ENCODE results near the gene NCAM2.

- TF ChIP-seq, protein P1, sequence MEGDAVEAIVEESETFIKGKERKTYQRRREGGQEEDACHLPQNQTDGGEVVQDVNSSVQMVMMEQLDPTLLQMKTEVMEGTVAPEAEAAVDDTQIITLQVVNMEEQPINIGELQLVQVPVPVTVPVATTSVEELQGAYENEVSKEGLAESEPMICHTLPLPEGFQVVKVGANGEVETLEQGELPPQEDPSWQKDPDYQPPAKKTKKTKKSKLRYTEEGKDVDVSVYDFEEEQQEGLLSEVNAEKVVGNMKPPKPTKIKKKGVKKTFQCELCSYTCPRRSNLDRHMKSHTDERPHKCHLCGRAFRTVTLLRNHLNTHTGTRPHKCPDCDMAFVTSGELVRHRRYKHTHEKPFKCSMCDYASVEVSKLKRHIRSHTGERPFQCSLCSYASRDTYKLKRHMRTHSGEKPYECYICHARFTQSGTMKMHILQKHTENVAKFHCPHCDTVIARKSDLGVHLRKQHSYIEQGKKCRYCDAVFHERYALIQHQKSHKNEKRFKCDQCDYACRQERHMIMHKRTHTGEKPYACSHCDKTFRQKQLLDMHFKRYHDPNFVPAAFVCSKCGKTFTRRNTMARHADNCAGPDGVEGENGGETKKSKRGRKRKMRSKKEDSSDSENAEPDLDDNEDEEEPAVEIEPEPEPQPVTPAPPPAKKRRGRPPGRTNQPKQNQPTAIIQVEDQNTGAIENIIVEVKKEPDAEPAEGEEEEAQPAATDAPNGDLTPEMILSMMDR (IDR thresholded peaks at IDR 0.05; ENCODE audit: extremely low read depth in 1 of 2, insufficient read depth in 1 of 2, low read depth in 1 of 2, low read length in 2 of 2) = no peak
- TF ChIP-seq POLR2AphosphoS5 (IDR thresholded peaks at IDR 0.05; ENCODE audit: insufficient read depth, low read depth, low read length) (no peak), POLR2A (IDR thresholded peaks at IDR 0.05; ENCODE audit: low read depth, low read length) (no peak), MYC (IDR thresholded peaks at IDR 0.05; ENCODE audit: low read depth, low read length) (no peak), EZH2 (IDR thresholded peaks at IDR 0.05; ENCODE audit: borderline replicate concordance, low read depth, low read length, severe bottlenecking) (no peak)
Measured at GRCh38 chr21:21148514-21148913, 150.3 kb downstream of the NCAM2 start.
